ENCODE results near the gene OSCP1.
A peak's percentile ranks its signal among the peaks of the same experiment; 100 is the strongest.

Gene OSCP1

GRCh38 chr1:36380782-36381181 lies 69.5 kb downstream of the OSCP1 start:
- DNase-seq, result no peak

DNA sequence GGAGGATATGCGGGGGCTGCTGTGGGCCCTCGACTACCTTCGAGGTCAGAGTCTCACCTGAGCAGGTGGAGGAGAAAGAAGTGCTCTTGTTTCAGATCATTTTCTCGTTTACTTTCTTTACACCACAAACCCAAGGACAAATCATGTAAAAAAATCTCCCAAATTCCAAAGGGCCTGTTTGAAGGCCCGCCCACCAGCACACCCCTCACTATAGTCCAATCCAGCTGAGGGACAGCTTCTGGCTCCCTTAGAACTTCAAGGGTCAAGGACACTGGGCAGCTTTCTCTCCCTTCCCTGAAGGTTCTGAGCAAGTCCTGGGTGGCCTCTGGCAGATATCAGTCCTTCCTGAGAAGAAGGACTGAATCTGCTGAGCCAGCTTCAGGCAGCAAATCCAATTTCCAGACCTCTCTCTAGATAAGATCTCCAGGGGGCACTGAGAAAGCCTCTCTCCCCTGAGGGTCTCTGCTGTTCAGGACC lies 70.1 kb downstream of the OSCP1 start:
- no peak for DNase-seq

- DNase-seq, result no peak
These were observed 72.3 kb downstream of the OSCP1 start for GRCh38 chr1:36377791-36378492.

GRCh38 chr1:36372617-36373016 lies 77.6 kb downstream of the OSCP1 start:
- peak; percentile 19 for DNase-seq

GRCh38 chr1:36369061-36369861 lies 81.0 kb downstream of the OSCP1 start:
- peak; percentile 25 for DNase-seq
